Transverse colon (tissue), 4 donors: ENCODE data around the gene SPRTN.

ENCODE experiments used
- CTCF ChIP-seq, 5 experiments: fragments of 200-600 bp in 3 of 5; fragments of 450-650 bp in 2 of 5; sonication (generic) in 3 of 5; IDR thresholded peaks; 1 replicate in 2 of 5; 2 replicates in 3 of 5; pipeline ENCODE4 v1.5.1; 2016 to 2017; ENCODE audit warnings: antibody characterized with exemption in 5 of 5, inconsistent platforms in 3 of 5, mild to moderate bottlenecking in 2 of 5, moderate library complexity in 1 of 5
- POLR2A ChIP-seq: fragments of 450-650 bp; IDR thresholded peaks from one replicate; pipeline ENCODE4 v1.6.1; 2016; ENCODE audit warnings: antibody characterized with exemption, mild to moderate bottlenecking, moderate library complexity
- POLR2AphosphoS5 ChIP-seq, 3 donors: sonication (generic); formaldehyde crosslinking; IDR thresholded peaks; one replicate each; pipeline ENCODE4 v1.6.1; 2016; ENCODE audit warnings: antibody characterized with exemption in 3 of 3

- no peak for TF ChIP-seq CTCF (IDR thresholded peaks at IDR 0.05)
- no peak for TF ChIP-seq POLR2A
- no peak for TF ChIP-seq POLR2AphosphoS5 (IDR thresholded peaks at IDR 0.05)
These were observed 13.7 kb downstream of the SPRTN start for GRCh38 chr1:231351816-231352215.
